Osteoblast (primary cell): Measurements from ENCODE around the gene RGS14. TPM values are rescaled to one million over a fixed set of nuclear protein-coding genes. Genes with fewer than 3 reads are reported as not detected.
"Not testable (repeated sequence)": the region's sequence is repeated elsewhere in the genome, so short reads cannot be mapped to it uniquely, and the experiment has no call there.

Experiments used
- DNase-seq: peaks from one replicate; pipeline ENCODE4 v3.0.0; 2011; ENCODE audit warnings: low spot score, mixed read lengths; ENCODE audit not compliant: insufficient read length; ENCODE audit errors: missing footprints
- H2AFZ ChIP-seq: 2 replicates; pipeline ENCODE4 v1.6.0; 2011; ENCODE audit warnings: mild to moderate bottlenecking, low read length
- H3K27ac ChIP-seq: 2 replicates; pipeline ENCODE4 v1.5.1; 2011; ENCODE audit warnings: mild to moderate bottlenecking, low read depth, low read length, moderate library complexity
- H3K27me3 ChIP-seq: 2 replicates; pipeline ENCODE4 v1.6.0; 2012; ENCODE audit warnings: mild to moderate bottlenecking, control low read depth, inconsistent platforms, low read length, moderate library complexity; ENCODE audit not compliant: insufficient read depth
- H3K36me3 ChIP-seq: 2 replicates; pipeline ENCODE4 v1.5.1; 2011; ENCODE audit warnings: mild to moderate bottlenecking, low read length, control low read depth, moderate library complexity; ENCODE audit not compliant: insufficient read depth
- H3K4me1 ChIP-seq: 2 replicates; pipeline ENCODE4 v1.5.1; 2011; ENCODE audit warnings: mild to moderate bottlenecking, low read length, control low read depth, moderate library complexity; ENCODE audit not compliant: insufficient read depth
- H3K4me2 ChIP-seq: 2 replicates; pipeline ENCODE4 v1.6.0; 2011; ENCODE audit warnings: mild to moderate bottlenecking, low read length; ENCODE audit not compliant: insufficient read depth
- H3K4me3 ChIP-seq: fragments of 200-600 bp; sonication (generic); 3 replicates; pipeline ENCODE4 v1.5.1; 2012; ENCODE audit warnings: mild to moderate bottlenecking, low read length, inconsistent platforms; ENCODE audit not compliant: insufficient read depth
- H3K79me2 ChIP-seq: 2 replicates; pipeline ENCODE4 v1.6.0; 2012; ENCODE audit warnings: mild to moderate bottlenecking, low read length, control low read depth, inconsistent platforms; ENCODE audit not compliant: insufficient read depth
- H3K9me3 ChIP-seq: 2 replicates; pipeline ENCODE4 v1.5.1; 2011; ENCODE audit warnings: low read depth, low read length, control low read depth
- H4K20me1 ChIP-seq: 2 replicates; pipeline ENCODE4 v1.6.0; 2012; ENCODE audit warnings: mild to moderate bottlenecking, low read length, control low read depth; ENCODE audit not compliant: insufficient read depth
- total RNA-seq: library from RNA; depleted of rRNA; stranded (reverse); fragments of >200 nt; gene quantifications from 2 replicates; pipeline ENCODE4 v1.2.3, GENCODE V29; 2012
- TF ChIP-seq, protein P1 (sequence below): IDR thresholded peaks from 2 replicates; pipeline ENCODE4 v1.5.1; 2011; ENCODE audit warnings: mild to moderate bottlenecking, low read depth, low read length, moderate library complexity; ENCODE audit errors: extremely low read depth

Gene RGS14
- total RNA-seq, 1 donor, result 9.4 TPM

GRCh38 chr5:177336603-177337494 lies 20.9 kb upstream of the RGS14 start:
- Histone ChIP-seq H3K27ac (no peak overlapping the region), H2AFZ (no peak overlapping the region), H3K4me3 (no peak overlapping the region), H3K4me1 (no peaks in the 10 kb centered on the region), H4K20me1 (peaks cover 19% of the 10 kb centered on the region), H3K4me2 (no peak overlapping the region), H3K36me3 (peaks cover 48% of the 10 kb centered on the region), H3K27me3 (no peaks in the 10 kb centered on the region), H3K9me3 (no peaks in the 10 kb centered on the region), H3K79me2 (peaks cover 33% of the 10 kb centered on the region)
- TF ChIP-seq, protein P1, sequence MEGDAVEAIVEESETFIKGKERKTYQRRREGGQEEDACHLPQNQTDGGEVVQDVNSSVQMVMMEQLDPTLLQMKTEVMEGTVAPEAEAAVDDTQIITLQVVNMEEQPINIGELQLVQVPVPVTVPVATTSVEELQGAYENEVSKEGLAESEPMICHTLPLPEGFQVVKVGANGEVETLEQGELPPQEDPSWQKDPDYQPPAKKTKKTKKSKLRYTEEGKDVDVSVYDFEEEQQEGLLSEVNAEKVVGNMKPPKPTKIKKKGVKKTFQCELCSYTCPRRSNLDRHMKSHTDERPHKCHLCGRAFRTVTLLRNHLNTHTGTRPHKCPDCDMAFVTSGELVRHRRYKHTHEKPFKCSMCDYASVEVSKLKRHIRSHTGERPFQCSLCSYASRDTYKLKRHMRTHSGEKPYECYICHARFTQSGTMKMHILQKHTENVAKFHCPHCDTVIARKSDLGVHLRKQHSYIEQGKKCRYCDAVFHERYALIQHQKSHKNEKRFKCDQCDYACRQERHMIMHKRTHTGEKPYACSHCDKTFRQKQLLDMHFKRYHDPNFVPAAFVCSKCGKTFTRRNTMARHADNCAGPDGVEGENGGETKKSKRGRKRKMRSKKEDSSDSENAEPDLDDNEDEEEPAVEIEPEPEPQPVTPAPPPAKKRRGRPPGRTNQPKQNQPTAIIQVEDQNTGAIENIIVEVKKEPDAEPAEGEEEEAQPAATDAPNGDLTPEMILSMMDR, result no peak
- DNase-seq, result peak; percentile 64

GRCh38 chr5:177338251-177339106 lies 19.2 kb upstream of the RGS14 start:
- Histone ChIP-seq H3K9me3 (no peaks in the 10 kb centered on the region), H3K79me2 (peaks cover 39% of the 10 kb centered on the region), H2AFZ (no peak overlapping the region), H3K27me3 (no peaks in the 10 kb centered on the region), H3K27ac (no peak overlapping the region), H3K4me1 (no peaks in the 10 kb centered on the region), H3K36me3 (peaks cover 41% of the 10 kb centered on the region), H3K4me2 (no peak overlapping the region), H4K20me1 (peaks cover 17% of the 10 kb centered on the region), H3K4me3 (no peak overlapping the region)
- TF ChIP-seq, protein P1, result no peak
- DNase-seq, result peak; percentile 27

DNA sequence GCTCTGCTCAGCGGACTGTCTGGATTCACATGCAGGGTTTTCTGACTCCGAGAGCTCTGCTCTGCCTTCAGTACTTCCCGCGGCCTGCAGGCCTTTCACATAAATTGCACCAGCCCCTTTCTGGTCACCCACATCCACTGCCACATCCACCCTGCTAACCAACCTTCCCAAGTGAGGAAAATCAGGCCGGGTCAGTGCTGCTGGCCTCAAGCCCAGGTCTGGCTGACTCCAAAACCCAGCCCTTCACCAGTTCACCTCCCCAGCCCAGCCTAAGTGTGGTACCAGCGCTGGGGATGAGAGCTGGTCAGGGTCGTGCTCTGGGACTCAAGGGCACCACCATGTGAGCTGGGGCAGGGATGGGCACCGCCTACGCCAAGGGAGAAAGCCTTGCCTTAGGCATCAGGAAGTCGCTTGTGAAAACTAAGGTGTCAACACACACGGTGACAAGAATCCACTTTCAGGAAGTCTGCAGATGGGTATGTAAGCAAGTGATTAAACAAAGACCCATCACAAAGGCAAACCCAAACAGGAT lies 18.6 kb upstream of the RGS14 start:
- no peaks in the 10 kb centered on the region for H3K4me1 ChIP-seq
- no peaks in the 10 kb centered on the region for H3K9me3 ChIP-seq
- TF ChIP-seq, protein P1, result no peak
- H3K27me3 ChIP-seq, result no peaks in the 10 kb centered on the region
- peak; percentile 39 for DNase-seq
- no peak overlapping the region for H3K4me2 ChIP-seq
- H4K20me1 ChIP-seq, result peaks cover 17% of the 10 kb centered on the region
- peaks cover 44% of the 10 kb centered on the region for H3K79me2 ChIP-seq
- no peak overlapping the region for H3K27ac ChIP-seq
- H3K36me3 ChIP-seq, result peaks cover 39% of the 10 kb centered on the region
- no peak overlapping the region for H3K4me3 ChIP-seq
- H2AFZ ChIP-seq, result no peak overlapping the region

DNA sequence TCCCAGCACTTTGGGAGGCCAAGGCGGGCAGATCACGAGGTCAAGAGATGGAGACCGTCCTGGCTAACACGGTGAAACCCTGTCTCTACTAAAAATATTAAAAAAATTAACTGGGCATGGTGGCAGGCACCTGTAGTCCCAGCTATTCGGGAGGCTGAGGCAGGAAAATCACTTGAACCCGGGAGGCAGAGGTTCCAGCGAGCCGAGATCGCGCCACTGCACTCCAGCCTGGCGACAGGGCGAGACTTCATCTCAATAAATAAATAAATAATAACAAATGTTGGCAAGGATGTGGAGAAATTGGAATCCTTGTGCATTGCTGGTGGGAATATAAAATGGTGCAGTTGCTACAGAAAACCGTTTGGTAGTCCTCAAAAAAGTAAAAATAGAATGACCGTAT lies 14.7 kb upstream of the RGS14 start:
- not testable (repeated sequence) for H3K27ac ChIP-seq, DNase-seq, H3K4me1 ChIP-seq, H3K4me3 ChIP-seq, H2AFZ ChIP-seq, H3K27me3 ChIP-seq, H3K9me3 ChIP-seq, H3K4me2 ChIP-seq
- peaks cover 79% of the 10 kb centered on the region for H3K79me2 ChIP-seq
- peaks cover 18% of the 10 kb centered on the region for H4K20me1 ChIP-seq
- H3K36me3 ChIP-seq, result peaks cover 12% of the 10 kb centered on the region
